Stimulated activated CD4-positive, alpha-beta T cell treated with anti-CD3 and anti-CD28 coated beads, Interleukin-12 subunit alpha, Interleukin-12 subunit beta, amount 100 ng/mL, for 24 hours (primary cell): ENCODE measurements around the gene EML6.

Experiments
- DNase-seq, 2 experiments: peaks; one replicate each; pipeline ENCODE4 v3.0.0-alpha.2; 2020; ENCODE audit warnings: low read depth in 2 of 2

Gene EML6

DNA sequence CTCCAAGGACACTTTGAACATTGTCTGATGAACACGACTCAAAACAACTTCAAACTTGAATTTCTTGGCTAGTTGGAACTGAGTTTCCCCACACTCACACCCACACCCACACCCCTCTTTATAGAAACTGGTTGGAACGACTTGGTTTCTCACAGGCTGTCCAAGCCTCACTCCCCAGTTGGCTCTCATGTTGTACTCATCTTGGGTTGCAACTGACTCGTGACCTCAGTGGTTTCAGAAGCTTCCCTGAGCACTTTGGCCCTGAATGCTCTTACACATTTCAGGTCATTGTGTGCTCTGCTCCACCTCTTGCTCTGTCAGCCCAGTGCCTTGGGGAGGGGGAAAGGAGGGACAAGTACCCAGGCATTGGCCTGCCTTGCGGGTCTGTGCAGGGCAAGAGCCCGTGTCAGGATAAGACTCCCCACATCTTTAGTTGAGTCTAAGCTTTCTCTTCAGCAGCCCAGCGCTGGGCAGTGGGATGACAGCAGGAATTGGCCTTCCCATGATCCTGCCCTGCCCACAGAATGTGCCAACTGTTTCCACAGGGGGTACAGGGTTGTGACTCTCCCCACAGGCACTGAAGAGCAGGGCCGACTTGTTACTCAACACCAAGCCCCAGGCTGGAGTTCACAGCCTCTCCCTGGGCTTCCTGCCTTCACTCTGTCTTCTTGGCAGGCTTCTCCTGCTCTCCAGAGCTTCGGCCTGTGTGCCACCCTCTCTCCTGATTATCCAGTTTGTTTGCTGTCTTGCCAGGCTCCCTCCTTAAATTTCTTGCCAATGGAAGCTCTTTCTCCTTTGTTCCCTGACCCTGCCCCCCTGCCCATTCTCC lies 222.1 kb downstream of the EML6 start:
- no peak for DNase-seq

DNA sequence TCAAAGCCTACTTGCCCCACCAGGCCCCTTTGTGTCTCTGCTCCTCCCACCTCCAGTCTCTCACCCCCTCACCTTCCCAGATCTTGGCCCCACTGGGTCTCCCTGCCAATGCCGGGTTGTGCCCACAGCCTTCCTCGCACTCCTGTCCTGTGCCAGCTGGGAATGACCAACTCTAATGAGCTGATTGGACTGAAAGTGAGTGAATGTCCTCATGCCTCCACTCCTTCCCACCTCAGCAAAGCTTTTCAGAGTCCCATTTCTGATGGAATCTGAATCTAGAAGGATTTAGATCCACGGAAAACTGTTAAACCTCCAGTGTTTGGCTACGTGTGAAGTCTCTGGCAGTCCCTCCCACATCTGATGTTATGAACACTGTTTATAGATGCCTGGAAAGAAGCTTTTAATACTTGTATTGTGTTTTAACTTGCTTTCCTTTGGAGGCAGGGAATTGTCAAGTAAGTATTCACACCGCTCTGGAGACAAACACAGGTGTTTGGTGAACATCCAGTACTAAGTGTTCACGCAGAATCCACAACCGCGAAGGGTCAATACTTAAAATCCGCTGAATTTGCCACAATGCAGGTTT lies 222.9 kb downstream of the EML6 start:
- DNase-seq = no peak

DNA sequence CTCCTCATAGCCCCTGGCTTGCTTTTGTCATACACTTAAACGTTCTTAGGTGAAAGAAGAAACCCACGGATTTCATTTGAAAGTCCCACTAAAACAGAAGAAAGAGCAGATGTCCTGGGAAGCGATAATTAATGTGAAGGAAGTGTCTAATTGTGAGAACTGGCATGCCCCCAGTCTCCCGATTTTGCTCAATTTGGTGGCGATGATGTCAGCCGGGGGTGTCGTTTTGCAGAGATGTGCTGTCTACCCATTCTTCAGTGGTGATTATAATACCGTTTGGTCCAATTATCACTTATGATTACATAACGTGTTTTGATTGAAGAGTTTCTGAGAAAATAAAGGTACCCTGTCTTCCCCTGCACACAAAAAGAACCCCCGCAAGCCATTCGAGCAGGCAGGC lies 223.7 kb downstream of the EML6 start:
- DNase-seq = no peak

- DNase-seq = no peak
Measured at GRCh38 chr2:54947646-54948045, 224.2 kb downstream of the EML6 start.

- no peak for DNase-seq
Measured at GRCh38 chr2:54948120-54948519, 224.7 kb downstream of the EML6 start.

DNA sequence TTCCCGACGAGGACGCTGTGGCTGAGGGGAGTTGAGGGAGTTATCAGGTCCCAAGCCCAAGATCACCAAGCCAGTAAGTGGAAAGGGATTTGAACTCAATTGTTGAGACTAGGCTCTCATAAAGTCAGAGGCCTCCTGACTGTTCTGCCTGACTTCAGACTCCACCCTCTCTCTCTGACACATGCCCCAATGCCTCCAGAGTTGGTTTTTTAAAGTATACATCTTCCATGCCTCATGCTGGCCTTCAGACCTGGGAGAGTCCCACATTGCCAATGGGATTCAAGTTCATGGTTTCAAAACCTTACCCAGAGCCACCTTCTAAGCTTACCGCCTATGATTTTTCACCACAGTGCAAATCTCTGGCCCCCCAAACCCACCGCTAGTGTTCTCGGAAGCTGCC lies 226.0 kb downstream of the EML6 start:
- no peak for DNase-seq

DNA sequence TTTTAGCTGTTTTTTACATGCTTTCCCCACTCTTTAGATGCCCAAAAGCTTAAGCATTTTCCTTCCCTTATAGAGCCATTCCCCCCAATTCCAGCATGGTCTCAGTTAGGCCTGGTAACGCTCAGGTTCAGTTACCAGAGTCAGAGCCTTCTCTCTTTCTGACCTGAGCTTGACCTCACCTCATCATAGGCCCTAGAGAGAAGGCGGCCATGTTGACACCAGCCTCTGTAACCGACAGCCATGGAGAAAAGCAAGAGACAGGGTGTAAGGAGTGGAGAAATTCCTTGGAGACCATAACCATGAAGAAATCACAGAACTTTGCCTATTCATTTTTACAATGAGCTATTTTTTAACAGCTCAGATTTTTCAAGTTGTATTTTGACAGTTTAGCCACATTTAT lies 227.3 kb downstream of the EML6 start:
- no peak for DNase-seq

DNA sequence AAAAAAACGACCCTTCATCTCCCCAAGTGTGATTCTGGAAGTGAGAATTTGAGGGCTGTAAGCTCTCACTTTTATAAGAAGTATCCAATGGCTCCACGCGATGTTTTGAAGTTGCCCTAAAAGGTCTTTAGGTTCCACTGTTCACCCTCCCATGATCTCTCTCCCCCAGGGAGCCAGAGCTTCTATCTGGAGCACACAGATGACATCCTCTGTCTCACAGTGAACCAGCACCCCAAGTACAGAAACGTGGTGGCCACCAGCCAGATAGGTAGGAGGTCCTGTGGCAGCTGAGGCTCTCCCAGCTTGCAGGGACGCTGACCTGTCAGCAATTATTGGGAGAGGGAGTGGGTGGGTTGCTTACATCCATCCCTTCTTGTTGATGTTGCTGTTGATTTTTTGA lies 229.0 kb downstream of the EML6 start:
- no peak for DNase-seq

DNA sequence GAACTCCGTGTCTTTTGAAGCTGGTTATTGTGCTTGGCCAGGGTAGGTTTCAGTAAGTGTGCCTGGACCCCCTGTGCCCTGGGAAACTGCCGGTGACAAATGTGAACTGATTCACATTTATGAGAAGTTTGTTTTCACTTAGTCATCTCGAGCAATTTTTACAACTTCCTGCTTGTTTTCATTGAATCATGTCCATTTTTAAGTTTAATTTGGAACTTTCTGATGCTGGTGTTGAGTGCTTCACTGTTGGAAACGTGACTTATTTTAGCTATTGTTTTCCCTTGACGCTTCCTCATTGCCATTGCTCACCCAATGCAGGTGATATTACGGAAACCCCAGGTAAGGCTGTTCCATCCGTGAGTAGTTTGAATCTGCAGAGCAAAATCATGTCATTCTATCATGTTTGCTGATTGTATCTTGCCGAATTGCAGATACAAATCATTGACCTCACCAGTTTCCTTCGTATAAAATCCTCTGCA lies 229.6 kb downstream of the EML6 start:
- DNase-seq = no peak

DNA sequence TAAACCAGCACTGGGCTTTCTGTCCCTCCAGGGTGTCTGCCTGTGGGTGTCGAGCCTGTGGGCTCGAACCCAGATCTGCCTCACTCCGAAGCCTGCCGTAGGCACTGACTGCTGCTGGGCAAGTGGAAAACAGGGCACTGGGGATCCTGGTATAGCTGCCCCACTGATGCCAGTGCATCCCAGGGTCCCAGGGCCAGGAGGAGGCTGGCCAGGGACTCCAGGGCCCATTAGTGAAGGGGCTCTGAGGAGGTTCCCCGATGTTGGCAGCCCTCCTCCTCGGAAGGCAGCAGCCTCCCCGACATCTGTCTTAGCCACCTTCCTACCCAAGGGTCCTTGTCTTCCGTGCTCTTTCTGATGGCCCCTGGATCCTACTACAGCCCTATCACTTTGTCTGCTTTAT lies 230.7 kb downstream of the EML6 start:
- DNase-seq = no peak

DNA sequence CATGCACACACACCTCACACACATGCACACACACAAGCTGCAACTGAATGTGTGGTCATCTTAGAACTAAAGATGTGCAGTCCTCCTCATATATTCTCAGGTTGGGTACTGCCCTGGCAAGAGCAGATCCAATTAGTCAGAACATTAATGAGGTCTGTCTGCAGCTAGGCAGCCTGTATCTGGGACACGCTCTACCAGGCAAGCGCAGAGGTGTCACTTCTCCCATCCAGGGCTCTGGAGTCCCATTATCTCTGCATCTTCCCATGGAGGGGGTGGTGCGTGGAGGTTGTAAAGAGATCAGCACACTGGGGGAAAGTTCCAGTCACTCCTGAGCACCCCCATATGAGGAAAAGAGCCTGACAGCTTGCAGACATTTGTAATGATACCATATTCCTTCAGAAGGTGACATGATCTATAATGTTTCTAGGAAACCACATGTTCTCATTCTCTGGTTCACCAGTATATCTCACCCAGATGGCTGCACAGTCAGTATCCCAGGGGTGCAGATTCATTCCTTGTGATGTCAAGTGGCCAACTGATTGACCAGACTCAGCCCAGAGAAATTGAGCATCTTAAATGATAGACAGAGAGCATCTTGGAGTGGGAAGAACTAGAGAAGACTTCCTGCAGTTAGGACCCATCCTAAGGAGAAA lies 231.4 kb downstream of the EML6 start:
- no peak for DNase-seq

DNA sequence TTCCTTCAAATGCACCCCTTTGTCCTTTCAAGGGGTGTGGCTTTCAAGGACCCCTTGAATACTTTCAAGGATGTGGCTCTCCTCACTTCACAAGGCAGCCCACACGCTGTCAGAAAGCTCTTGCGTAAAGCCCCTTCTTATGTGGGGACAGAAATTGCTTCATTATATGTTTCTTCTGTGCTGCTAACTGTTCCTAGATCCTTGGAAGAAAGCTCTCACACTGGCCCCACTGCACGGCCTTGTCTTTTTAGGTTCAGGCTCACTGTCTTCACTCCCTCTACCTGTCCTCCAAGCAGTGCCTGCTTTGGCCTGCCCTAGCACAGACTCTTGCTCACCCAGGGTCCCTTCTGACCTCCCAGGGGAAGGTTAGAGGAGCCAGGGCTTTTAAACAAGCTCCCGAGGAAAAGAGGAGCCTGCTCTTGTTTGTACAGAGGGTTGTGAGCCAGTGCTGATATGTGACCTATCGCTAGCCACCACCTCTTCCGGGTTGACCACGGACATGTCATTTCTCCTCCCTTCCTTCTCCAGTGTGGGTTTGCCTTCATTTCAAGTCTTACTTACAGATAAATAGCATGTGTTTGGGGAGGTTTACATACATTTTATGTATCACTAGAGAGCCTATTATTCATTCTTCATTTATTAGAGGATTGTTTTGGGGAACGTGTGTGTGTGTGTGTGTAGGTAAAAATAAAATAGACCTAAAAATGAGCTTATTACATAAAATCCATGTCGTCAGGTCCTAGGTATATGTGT lies 232.1 kb downstream of the EML6 start:
- no peak for DNase-seq

DNA sequence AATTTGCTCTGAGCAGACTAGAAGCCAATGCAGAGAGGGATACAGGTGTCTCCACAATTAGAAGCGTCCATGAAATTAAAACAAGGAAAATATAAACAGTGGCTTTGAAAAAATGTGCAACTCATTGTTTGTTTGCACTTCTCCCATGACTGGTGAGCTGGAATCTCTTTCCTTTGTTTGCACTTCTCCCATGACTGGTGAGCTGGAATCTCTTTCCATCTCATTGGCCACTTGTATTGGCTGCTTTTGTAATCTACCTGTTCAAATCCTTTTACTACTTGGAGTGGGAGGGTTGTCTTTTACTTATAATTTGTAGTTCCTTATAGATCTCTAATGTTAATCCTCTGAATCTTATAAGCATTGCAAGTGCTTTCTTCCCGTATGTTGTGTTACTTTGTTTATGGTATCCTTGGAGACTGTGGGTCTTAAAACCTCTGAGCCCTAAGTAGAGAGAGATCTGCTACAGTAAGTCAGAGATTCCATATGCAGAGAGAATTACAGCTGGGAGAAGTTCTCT lies 232.7 kb downstream of the EML6 start:
- no peak for DNase-seq

GRCh38 chr2:54957321-54957999 lies 234.0 kb downstream of the EML6 start:
- no peak for DNase-seq

DNA sequence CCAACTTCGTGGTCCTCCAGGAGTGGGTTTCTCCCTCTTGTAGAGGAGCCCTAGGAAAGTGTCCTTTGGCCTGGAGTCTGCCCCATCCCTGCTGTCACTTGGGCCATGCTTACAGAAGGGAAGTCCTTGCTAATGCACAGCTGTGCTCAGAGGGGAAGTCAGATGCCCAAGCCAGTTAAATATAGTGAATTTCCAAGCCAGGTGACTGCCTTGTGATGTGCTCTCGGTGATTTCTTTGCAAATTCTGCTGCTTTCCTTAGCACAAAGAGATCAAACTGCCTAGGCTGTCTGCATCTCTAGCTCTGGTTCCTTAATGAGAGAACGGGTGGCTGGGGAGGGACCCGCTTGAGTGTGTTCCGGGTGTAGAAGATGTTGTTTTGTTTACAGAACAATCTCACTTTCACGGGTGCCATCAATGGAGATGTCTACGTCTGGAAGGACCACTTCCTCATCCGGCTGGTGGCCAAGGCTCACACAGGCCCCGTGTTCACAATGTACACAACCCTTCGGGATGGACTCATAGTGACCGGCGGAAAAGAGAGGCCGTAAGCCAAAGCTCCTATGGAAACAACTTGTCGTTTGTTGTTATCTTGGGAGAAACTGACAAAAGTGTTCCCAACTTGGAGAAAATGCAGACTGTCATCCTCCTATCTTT lies 235.4 kb downstream of the EML6 start:
- no peak for DNase-seq

DNA sequence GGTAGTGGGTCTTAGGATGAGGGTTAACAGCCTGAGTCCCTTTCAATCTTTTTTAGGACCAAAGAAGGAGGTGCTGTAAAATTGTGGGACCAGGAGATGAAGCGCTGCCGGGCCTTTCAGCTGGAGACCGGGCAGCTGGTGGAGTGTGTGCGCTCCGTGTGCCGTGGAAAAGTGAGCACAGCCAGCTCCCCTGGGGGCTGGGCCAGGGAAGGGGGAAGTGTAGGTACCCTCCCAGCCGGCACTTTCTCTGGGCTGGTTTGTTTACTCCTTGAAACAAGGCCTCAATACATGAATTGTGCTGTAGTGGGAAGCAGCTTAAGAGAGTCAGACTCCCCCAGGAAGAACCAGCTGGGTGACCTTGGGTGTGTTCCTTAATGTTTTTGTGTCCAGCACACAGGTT lies 236.7 kb downstream of the EML6 start:
- DNase-seq = no peak

- no peak for DNase-seq
Measured at GRCh38 chr2:54962511-54962910, 239.0 kb downstream of the EML6 start.

- no peak for DNase-seq
Measured at GRCh38 chr2:54962935-54963440, 239.5 kb downstream of the EML6 start.

GRCh38 chr2:54963476-54963875 lies 240.0 kb downstream of the EML6 start:
- no peak for DNase-seq

- no peak for DNase-seq
Measured at GRCh38 chr2:54964271-54964670, 240.8 kb downstream of the EML6 start.

DNA sequence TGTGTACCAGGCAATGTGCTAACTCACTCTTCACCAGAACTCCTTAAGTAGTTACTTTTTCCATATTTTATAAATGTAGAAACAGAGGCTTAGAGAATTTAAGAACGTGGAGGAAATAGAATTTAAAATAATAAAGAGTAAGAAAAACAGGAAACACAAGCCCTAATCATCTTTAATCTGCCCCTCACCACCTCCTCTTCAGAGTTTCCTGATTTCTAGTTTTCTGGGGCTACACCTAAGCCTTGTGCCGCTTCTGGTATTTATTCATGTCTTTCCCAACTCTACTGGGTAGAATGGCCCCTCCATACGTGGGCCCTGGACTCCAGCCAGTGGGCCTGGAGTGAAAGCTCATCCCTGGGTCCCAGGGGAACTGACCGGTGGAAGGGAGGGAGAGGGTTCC lies 241.4 kb downstream of the EML6 start:
- no peak for DNase-seq
